ENCODE data around the gene PCBP3. TPM values are rescaled to one million over a fixed set of nuclear protein-coding genes. Genes with fewer than 3 reads are reported as not detected.

The PCBP3 gene
- total RNA-seq, 2 experiments from 2014 or later = 3.4 to 3.8 TPM

DNA sequence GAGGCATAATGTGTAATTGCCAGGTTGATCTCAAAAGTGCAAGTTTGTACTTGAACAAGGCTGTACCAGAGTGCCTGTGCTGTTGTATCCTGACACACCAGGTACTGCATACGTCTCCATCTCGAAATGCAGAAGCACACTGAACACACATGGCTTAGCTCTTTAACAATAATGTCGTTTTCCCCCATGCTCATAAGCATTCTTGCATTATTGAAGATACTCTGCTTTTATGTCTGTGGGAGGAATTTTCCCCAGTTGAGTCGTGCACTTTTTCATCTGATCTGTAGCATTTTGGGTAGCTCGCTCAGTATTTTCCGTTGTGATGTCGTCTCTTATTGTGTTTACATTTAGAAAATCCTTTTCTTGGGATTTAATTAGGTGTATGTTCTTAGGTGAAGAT is 98.7 kb downstream of the PCBP3 start:
- Mint-ChIP-seq H3K4me1 (ENCODE audit: low read depth) (peaks cover 10% of the 10 kb centered on the region), H3K27ac (no peak overlapping the region), H3K27me3 (no peaks in the 10 kb centered on the region), H3K4me3 (no peak overlapping the region), H3K9me3 (no peaks in the 10 kb centered on the region), H3K36me3 (ENCODE audit: low read depth) (no peaks in the 10 kb centered on the region)
- ATAC-seq (ENCODE audit: poor library complexity) (no peak), DNase-seq (no peak)
- TF ChIP-seq, protein P1, sequence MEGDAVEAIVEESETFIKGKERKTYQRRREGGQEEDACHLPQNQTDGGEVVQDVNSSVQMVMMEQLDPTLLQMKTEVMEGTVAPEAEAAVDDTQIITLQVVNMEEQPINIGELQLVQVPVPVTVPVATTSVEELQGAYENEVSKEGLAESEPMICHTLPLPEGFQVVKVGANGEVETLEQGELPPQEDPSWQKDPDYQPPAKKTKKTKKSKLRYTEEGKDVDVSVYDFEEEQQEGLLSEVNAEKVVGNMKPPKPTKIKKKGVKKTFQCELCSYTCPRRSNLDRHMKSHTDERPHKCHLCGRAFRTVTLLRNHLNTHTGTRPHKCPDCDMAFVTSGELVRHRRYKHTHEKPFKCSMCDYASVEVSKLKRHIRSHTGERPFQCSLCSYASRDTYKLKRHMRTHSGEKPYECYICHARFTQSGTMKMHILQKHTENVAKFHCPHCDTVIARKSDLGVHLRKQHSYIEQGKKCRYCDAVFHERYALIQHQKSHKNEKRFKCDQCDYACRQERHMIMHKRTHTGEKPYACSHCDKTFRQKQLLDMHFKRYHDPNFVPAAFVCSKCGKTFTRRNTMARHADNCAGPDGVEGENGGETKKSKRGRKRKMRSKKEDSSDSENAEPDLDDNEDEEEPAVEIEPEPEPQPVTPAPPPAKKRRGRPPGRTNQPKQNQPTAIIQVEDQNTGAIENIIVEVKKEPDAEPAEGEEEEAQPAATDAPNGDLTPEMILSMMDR (IDR thresholded peaks at IDR 0.05) = no peak
- Histone ChIP-seq H3K4me1 (ENCODE audit: insufficient read depth, low read length) (peaks cover 4% of the 10 kb centered on the region), H3K27ac (ENCODE audit: low read depth in 1 of 2, low read length in 2 of 2) (no peak overlapping the region), H3K4me3 (ENCODE audit: low read length) (no peak overlapping the region), H3K36me3 (ENCODE audit: insufficient read depth, low read length) (no peaks in the 10 kb centered on the region), H3K27me3 (ENCODE audit: control insufficient read depth in 1 of 2, insufficient read depth in 2 of 2, low read length in 2 of 2) (no peaks in the 10 kb centered on the region), H3K9me3 (ENCODE audit: control insufficient read depth in 1 of 2, insufficient read depth in 1 of 2, low read length in 2 of 2) (no peaks in the 10 kb centered on the region)
- ChIA-PET POLR2A (interaction anchor here (0.6 kb wide), 1 partner anchor 43 kb away, joined by 3 read pairs; no protein-coding TSS in a partner anchor), CTCF (no interaction called here)
- intact Hi-C loops (cut with DNase I, micrococcal nuclease) = no loop called here

DNA sequence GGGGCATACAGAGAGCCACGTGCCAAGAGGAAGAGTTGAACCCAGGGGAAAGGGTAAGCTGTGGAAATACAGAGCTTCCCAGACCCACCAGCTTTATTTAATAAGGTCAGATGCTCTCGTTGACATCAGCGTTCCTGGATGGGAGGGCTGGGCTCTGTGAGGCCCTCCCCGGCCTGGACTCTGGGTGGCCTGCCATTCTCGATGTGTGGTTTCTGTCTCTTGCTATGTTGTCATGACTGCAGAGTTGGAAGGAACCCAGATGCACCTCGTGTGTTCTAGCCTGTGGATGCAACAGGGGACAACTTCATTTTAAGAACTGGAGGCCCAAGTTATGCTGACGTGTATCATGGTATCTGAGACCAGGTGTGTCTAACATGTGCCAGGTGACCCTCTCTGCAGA is 101.7 kb downstream of the PCBP3 start:
- Mint-ChIP-seq H3K9me3 (no peaks in the 10 kb centered on the region), H3K36me3 (ENCODE audit: low read depth) (no peaks in the 10 kb centered on the region), H3K4me1 (ENCODE audit: low read depth) (peaks cover 19% of the 10 kb centered on the region), H3K27ac (no peak overlapping the region), H3K27me3 (no peaks in the 10 kb centered on the region), H3K4me3 (no peak overlapping the region)
- TF ChIP-seq, protein P1 (IDR thresholded peaks at IDR 0.05) = no peak
- Histone ChIP-seq H3K4me1 (ENCODE audit: insufficient read depth, low read length) (no peaks in the 10 kb centered on the region), H3K27ac (ENCODE audit: low read depth in 1 of 2, low read length in 2 of 2) (no peak overlapping the region), H3K9me3 (ENCODE audit: control insufficient read depth in 1 of 2, insufficient read depth in 1 of 2, low read length in 2 of 2) (no peaks in the 10 kb centered on the region), H3K36me3 (ENCODE audit: insufficient read depth, low read length) (no peaks in the 10 kb centered on the region), H3K4me3 (ENCODE audit: low read length) (no peak overlapping the region), H3K27me3 (ENCODE audit: control insufficient read depth in 1 of 2, insufficient read depth in 2 of 2, low read length in 2 of 2) (no peaks in the 10 kb centered on the region)
- no peak for ATAC-seq (ENCODE audit: poor library complexity)
- POLR2A ChIA-PET = no interaction called here
- intact Hi-C loops (cut with DNase I, micrococcal nuclease) = no loop called here
- CTCF ChIA-PET = no interaction called here
- no peak for DNase-seq

DNA sequence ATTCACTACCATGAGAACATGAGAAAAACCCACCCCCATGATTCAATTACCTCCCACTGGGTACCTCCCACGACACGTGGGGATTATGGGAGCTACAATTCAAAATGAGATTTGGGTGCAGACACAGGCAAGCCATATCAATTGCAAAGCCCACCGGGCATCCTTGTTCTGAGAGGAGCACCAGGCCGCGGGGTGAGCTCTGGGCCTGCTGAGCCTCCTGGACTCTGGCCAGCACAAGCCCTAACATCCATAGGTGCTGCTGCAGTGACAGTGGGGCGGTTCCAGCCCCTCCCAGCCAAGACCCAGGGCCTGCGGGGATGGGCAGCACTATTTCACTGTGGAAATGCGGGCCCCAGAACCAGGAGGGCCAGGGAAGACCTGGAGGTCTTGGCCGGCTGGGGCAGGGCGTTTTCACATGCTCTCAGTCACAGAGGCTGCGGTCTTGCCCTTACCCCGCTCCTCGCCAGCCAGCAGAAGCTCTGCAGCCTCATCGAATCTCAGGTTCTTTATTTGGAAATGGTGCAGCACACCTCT is 103.8 kb downstream of the PCBP3 start:
- POLR2A ChIA-PET = no interaction called here

More for the DNA sequence above, 103.8 kb downstream of the PCBP3 start:
- TF ChIP-seq, protein P1 (IDR thresholded peaks at IDR 0.05) = no peak
- Mint-ChIP-seq H3K4me1 (ENCODE audit: low read depth) (peaks cover 14% of the 10 kb centered on the region), H3K27ac (no peak overlapping the region), H3K9me3 (no peaks in the 10 kb centered on the region), H3K4me3 (no peak overlapping the region), H3K36me3 (ENCODE audit: low read depth) (no peaks in the 10 kb centered on the region), H3K27me3 (no peaks in the 10 kb centered on the region)
- Histone ChIP-seq H3K36me3 (ENCODE audit: insufficient read depth, low read length) (no peaks in the 10 kb centered on the region), H3K4me1 (ENCODE audit: insufficient read depth, low read length) (no peaks in the 10 kb centered on the region), H3K27me3 (ENCODE audit: control insufficient read depth in 1 of 2, insufficient read depth in 2 of 2, low read length in 2 of 2) (no peaks in the 10 kb centered on the region), H3K9me3 (ENCODE audit: control insufficient read depth in 1 of 2, insufficient read depth in 1 of 2, low read length in 2 of 2) (no peaks in the 10 kb centered on the region), H3K4me3 (ENCODE audit: low read length) (no peak overlapping the region), H3K27ac (ENCODE audit: low read depth in 1 of 2, low read length in 2 of 2) (no peak overlapping the region)
- DNase-seq = no peak
- intact Hi-C loops (cut with DNase I, micrococcal nuclease) = no loop called here
- ATAC-seq (ENCODE audit: poor library complexity) = no peak
- CTCF ChIA-PET = no interaction called here

Data from CD4-positive, alpha-beta T cell (primary cell).